Neural progenitor cell (in vitro differentiated cells): ENCODE measurements around the gene PRKCE.

Experiments used
- EZH2 ChIP-seq: fragments of 200-600 bp; sonication (generic); IDR thresholded peaks from 2 replicates; pipeline ENCODE4 v1.6.1; 2017; ENCODE audit warnings: antibody characterized with exemption, mild to moderate bottlenecking, moderate library complexity
- TF ChIP-seq, protein P1 (sequence below): fragments of 200-600 bp; sonication (generic); IDR thresholded peaks from 2 replicates; pipeline ENCODE4 v1.5.1; 2017; ENCODE audit warnings: antibody characterized with exemption, mild to moderate bottlenecking

DNA sequence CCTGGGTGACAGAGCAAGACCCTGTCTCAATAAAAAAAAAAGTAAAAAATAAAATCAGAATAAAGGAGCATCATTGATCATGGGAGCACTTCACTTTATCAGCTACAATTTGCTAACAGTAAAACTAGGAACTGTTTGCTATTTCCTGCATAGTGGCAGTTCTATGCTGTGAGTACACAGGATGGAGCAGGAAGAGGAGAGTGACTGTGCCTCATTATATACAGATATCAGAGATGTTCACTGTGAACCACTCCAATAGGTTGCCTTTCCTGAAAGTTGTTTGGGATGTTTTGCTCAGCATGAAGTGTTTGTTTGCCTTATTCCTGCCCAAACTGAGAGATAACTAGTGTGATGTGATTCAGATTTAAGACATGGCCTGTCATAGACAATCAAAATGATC, 494.4 kb downstream of the PRKCE start:
- TF ChIP-seq, protein P1, sequence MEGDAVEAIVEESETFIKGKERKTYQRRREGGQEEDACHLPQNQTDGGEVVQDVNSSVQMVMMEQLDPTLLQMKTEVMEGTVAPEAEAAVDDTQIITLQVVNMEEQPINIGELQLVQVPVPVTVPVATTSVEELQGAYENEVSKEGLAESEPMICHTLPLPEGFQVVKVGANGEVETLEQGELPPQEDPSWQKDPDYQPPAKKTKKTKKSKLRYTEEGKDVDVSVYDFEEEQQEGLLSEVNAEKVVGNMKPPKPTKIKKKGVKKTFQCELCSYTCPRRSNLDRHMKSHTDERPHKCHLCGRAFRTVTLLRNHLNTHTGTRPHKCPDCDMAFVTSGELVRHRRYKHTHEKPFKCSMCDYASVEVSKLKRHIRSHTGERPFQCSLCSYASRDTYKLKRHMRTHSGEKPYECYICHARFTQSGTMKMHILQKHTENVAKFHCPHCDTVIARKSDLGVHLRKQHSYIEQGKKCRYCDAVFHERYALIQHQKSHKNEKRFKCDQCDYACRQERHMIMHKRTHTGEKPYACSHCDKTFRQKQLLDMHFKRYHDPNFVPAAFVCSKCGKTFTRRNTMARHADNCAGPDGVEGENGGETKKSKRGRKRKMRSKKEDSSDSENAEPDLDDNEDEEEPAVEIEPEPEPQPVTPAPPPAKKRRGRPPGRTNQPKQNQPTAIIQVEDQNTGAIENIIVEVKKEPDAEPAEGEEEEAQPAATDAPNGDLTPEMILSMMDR = no peak
- no peak for TF ChIP-seq EZH2
